HG03457 (cell line): ENCODE results near the gene THBD.

ENCODE experiments used
- ATAC-seq: cut with Tn5 transposase; IDR thresholded peaks from one replicate; pipeline ENCODE4 v1.9.1; 2021; ENCODE audit warnings: moderate number of reproducible peaks; ENCODE audit not compliant: unreplicated experiment

Gene THBD

GRCh38 chr20:23017516-23017915 is 32.0 kb downstream of the THBD start:
- no peak for ATAC-seq

DNA sequence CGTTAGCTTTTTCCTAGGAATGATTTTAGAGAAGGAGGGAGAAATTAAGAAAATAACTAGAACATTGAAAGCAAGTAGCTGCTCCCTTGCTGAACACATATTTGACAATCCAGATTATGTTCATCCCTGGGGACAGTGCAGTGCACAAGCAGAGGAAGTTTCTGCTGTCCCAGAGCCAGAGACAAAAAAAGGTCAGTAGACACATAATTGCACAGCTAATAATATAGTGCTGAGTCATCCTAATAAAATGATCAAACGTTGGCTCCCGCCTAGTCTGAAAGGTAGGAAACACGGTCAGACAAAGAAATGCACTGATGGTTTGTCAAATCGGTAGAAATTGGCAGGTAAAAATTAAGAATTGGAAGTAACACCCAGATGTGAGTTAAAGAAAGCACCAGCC is 36.0 kb downstream of the THBD start:
- ATAC-seq, result no peak

DNA sequence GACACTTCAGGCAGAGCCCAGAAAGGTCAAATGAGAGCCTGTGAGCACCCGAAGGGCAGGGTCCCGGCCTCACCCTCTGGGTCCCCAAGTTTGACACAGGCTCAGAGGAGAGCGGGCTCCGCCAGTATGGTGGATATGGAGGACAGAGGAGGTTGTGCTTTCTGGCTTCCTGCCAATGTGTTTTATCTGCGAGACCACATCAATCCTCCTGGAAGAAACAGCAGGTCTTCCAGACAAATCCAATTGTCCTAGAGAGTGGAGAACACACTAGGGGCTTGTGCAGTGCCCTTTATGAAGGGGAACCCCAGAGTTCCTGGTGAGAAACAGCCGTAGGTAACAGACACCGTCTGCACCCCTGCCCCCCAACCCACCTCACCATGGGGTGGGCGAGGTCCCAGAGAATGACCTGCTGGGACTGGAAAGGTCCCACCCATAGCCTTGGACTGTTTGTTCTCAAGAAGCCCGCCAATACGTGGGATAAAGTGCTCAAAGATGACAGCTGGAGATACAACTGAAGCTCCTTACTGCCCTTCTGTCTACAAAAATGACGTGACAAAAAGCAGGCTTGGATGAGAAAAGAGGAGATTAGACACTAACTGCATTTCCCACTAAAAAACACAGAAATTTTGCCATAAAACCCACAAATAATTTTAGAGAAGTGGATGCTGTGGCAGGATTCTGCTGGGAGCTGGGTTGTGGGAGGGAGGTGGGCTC is 38.3 kb downstream of the THBD start:
- ATAC-seq, result no peak

GRCh38 chr20:23010096-23010495 is 39.4 kb downstream of the THBD start:
- no peak for ATAC-seq

GRCh38 chr20:23009636-23010035 is 39.8 kb downstream of the THBD start:
- ATAC-seq, result no peak

DNA sequence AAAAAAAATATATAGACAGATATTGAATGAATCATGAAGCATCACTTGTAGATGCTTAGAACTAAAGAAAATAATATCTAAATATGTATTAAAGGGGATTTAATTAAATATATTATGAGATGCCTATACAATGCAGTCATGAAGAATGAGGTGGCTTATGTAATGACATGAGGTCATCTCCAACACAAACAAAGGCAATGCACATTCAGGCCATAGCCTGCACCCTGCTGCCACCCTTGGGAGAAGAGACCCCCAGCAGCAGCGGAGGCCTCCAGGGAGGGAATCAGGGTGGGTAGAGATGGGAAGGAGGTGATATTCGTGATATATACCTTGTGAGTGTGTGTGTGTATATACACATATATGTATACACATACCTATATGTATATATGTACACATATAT is 40.8 kb downstream of the THBD start:
- ATAC-seq, result no peak

GRCh38 chr20:23007886-23008655 is 41.4 kb downstream of the THBD start:
- no peak for ATAC-seq

- no peak for ATAC-seq
Measured at GRCh38 chr20:23007462-23007861, 42.0 kb downstream of the THBD start.

DNA sequence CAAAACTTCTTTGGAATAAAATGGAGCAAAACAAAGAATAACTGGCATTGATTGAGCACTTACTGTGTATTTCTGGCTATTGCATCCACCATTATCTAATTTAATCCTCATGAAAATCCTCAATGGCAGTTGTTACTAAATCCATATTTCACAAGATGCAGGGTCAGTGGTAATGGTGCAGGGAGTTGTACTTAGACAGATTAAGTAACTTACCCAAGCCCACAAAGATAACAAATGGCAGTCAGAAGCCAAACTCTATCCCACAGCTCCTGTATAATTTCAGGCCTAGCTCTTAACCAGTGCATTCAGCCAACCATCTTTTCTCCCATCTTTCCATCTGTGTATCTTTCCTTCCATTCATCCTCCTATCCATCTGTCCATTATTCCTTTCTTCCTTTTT is 43.7 kb downstream of the THBD start:
- no peak for ATAC-seq

- no peak for ATAC-seq
Measured at GRCh38 chr20:23003881-23004460, 45.5 kb downstream of the THBD start.

DNA sequence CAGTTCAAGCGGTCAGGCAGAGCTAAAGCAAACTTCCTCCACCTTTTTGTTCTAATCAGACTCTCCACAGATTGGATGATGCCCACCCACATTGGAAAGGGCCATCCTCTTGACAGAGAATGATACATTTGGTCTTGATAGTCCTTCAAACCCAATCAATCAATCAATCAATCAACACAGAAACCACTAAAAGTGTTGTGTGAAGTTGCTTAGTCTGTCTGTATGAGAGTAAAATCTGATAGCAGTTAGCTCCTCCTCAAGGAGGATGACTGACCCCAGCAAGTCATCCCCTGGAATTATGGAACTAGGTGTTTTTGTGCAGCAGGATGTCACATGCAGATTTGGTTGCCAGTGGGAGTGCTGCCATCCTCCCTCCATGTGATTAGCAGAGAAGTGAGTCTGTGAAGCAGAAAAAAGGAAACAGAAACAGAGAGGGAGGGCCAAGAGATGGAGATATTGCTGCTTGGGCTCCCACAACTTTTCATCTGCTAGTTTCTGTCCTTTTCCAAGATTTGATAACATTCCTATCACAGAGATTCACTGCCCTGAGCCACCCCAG is 46.3 kb downstream of the THBD start:
- no peak for ATAC-seq

GRCh38 chr20:23002276-23002675 is 47.2 kb downstream of the THBD start:
- no peak for ATAC-seq

DNA sequence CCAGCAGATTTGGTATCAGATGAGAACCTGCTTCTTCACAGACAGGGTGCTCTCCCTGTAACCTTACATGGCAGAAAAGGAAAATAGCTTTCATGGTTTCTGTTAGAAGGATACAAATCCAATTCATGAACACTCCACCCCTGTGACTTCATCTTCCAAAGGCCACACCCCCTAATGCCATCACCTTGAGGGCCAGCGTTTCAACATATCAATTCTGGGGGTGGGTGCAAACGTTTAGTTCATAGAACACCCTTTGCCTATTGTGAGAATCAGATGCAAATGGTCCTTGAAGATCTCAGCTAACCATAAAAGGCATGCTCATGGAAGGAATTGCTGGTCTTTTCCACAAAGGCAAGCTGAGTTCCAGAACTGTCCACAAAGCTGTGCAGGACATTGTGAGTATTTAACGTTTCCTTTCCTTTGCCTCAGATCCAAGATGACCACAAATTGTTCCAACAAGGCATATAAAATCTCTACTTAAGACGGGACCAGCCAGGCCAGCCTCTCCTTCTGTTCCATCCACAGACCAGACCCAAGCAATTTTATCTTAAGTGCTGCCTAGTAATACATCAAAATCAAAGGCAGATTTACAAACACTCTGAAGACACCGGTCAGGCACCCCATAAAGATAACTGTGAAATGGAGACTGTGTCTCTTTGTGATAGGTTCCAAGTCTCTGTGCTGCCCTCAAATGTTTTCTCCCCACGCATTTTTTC is 49.1 kb downstream of the THBD start:
- ATAC-seq, result no peak

- ATAC-seq, result no peak
Measured at GRCh38 chr20:22999756-23000155, 49.7 kb downstream of the THBD start.

DNA sequence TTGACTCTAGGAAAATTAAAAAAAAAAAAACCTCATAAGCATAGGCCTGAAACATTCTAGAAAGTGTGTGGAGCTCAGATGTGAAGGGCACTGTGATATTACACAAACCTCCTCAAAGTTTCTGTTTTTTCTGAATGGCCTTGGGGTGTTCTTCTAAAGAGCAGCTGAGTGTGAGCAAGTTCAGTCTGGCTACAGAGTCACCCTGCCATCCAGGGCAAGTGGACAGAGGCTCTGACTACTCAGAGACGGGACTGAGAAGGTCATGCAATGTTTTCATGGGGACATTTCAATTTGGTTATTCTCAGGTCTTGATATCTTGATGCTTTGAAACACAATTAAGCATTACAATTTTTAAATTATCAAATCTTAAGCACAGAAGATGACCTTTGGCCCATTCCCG is 51.0 kb downstream of the THBD start:
- ATAC-seq, result no peak

DNA sequence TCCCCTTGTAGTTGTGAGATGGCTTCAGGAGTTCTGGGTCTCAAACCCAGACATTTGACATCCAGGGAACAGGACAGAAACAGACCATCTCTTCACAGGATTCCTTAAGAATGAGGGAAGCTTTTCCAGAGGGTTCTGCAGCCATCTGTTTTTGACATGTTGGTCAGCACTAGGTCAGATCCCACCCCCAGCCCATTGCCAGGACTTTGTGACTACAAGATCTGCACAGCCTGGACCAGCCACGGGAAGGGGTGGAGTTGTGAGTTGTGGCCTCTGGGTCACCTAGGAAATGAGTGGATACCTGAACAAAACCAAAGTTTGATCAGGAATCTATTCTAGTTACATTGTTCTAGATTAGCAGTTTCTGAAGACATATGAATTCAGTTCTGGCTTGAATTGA is 53.5 kb downstream of the THBD start:
- no peak for ATAC-seq
